A172 (cell line): ENCODE data around the gene ZMYM4. TPM values are rescaled to one million over a fixed set of nuclear protein-coding genes. Genes with fewer than 3 reads are reported as not detected.
"Not testable (repeated sequence)": the region's sequence is repeated elsewhere in the genome, so short reads cannot be mapped to it uniquely, and the experiment has no call there.

Experiments used
- DNase-seq: peaks from one replicate; pipeline ENCODE4 v3.0.0-alpha.2; 2015; ENCODE audit warnings: low spot score
- total RNA-seq: library from RNA; depleted of rRNA; stranded (reverse); fragments of >200 nt; shearing (Covaris generic); gene quantifications from 2 replicates; pipeline ENCODE4 v1.2.3, GENCODE V29; 2014; rRNA removed

The ZMYM4 gene
- total RNA-seq, 1 experiment from 2014 or later, result 38.9 TPM

GRCh38 chr1:35454176-35454575 is 185.7 kb downstream of the ZMYM4 start:
- DNase-seq, result no peak

GRCh38 chr1:35454616-35455015 is 186.1 kb downstream of the ZMYM4 start:
- no peak for DNase-seq

- DNase-seq, result no peak
Measured at GRCh38 chr1:35460796-35461195, 192.3 kb downstream of the ZMYM4 start.

- no peak for DNase-seq
Measured at GRCh38 chr1:35461966-35462651, 193.6 kb downstream of the ZMYM4 start.

- DNase-seq, result no peak
Measured at GRCh38 chr1:35463232-35463631, 194.7 kb downstream of the ZMYM4 start.

GRCh38 chr1:35463749-35464148 is 195.2 kb downstream of the ZMYM4 start:
- not testable (repeated sequence) for DNase-seq

- DNase-seq, result no peak
Measured at GRCh38 chr1:35466120-35466519, 197.6 kb downstream of the ZMYM4 start.

GRCh38 chr1:35470977-35471613 is 202.6 kb downstream of the ZMYM4 start:
- no peak for DNase-seq

Other genes starting within 250 kb of the ZMYM4 start
- gene ZMYM6, start 236.8 kb upstream of the ZMYM4 start, total RNA-seq, result 6.7 and 8.4 TPM in 2 replicates
- gene ZMYM1, start 189.3 kb upstream of the ZMYM4 start, total RNA-seq, result 12.4 and 13.5 TPM in 2 replicates
- gene SFPQ, start 75.6 kb upstream of the ZMYM4 start, total RNA-seq, result 201 and 274 TPM in 2 replicates